ENCODE measurements around the gene IKZF1. TPM values are rescaled to one million over a fixed set of nuclear protein-coding genes. Genes with fewer than 3 reads are reported as not detected.

The IKZF1 gene
- total RNA-seq, 3 donors from 2014 or later = 7.8 to 14.9 (median 8.8) TPM

- Histone ChIP-seq H3K9me3 (no peaks in the 10 kb centered on the region), H3K4me1 (ENCODE audit: low read depth) (no peaks in the 10 kb centered on the region), H3K36me3 (ENCODE audit: low read depth) (no peaks in the 10 kb centered on the region), H3K4me3 (no peak overlapping the region)
- ATAC-seq = no peak
- intact Hi-C loops (cut with DNase I, micrococcal nuclease) = no loop called here
- no peak for DNase-seq
- no peak for TF ChIP-seq CTCF (IDR thresholded peaks at IDR 0.05)
These were observed 5.8 kb downstream of the IKZF1 start for GRCh38 chr7:50310361-50310760.

- intact Hi-C loops (cut with DNase I, micrococcal nuclease) = no loop called here
- ATAC-seq (no peak), DNase-seq (no peak)
- Histone ChIP-seq H3K4me1 (ENCODE audit: low read depth) (no peaks in the 10 kb centered on the region), H3K4me3 (no peak overlapping the region), H3K36me3 (ENCODE audit: low read depth) (no peaks in the 10 kb centered on the region), H3K9me3 (no peaks in the 10 kb centered on the region)
- no peak for TF ChIP-seq CTCF (IDR thresholded peaks at IDR 0.05)
These were observed 6.4 kb downstream of the IKZF1 start for GRCh38 chr7:50310956-50311355.

GRCh38 chr7:50312250-50313162, 8.0 kb downstream of the IKZF1 start:
- Histone ChIP-seq H3K4me3 (no peak overlapping the region), H3K36me3 (ENCODE audit: low read depth) (no peaks in the 10 kb centered on the region), H3K4me1 (ENCODE audit: low read depth) (no peaks in the 10 kb centered on the region), H3K9me3 (no peaks in the 10 kb centered on the region)
- ATAC-seq (peak; percentile 9), DNase-seq (no peak)
- intact Hi-C loops (cut with DNase I, micrococcal nuclease) = no loop called here
- TF ChIP-seq CTCF (IDR thresholded peaks at IDR 0.05) = no peak

- no peaks in the 10 kb centered on the region for H3K4me1 ChIP-seq (ENCODE audit: low read depth)
- no peak overlapping the region for H3K4me3 ChIP-seq
- H3K36me3 ChIP-seq (ENCODE audit: low read depth) = no peaks in the 10 kb centered on the region
- ATAC-seq (peak; percentile 28), DNase-seq (no peak)
- no peak for TF ChIP-seq CTCF (IDR thresholded peaks at IDR 0.05)
- intact Hi-C loops (cut with DNase I, micrococcal nuclease) = no loop called here
- H3K9me3 ChIP-seq = no peaks in the 10 kb centered on the region
These were observed 10.5 kb downstream of the IKZF1 start for GRCh38 chr7:50314836-50315592.

GRCh38 chr7:50315739-50316671, 11.5 kb downstream of the IKZF1 start:
- no peaks in the 10 kb centered on the region for H3K4me1 ChIP-seq (ENCODE audit: low read depth)
- TF ChIP-seq CTCF (IDR thresholded peaks at IDR 0.05) = no peak
- no peaks in the 10 kb centered on the region for H3K9me3 ChIP-seq
- no peak overlapping the region for H3K4me3 ChIP-seq
- ATAC-seq (peak; percentile 18), DNase-seq (no peak)
- H3K36me3 ChIP-seq (ENCODE audit: low read depth) = no peaks in the 10 kb centered on the region
- intact Hi-C loops (cut with DNase I, micrococcal nuclease) = no loop called here
